KMS-11 (cell line): Measurements from ENCODE around the gene GRK3.
"Not testable (repeated sequence)": the region's sequence is repeated elsewhere in the genome, so short reads cannot be mapped to it uniquely, and the experiment has no call there.

Source experiments
- H2AFZ ChIP-seq: fragments of 200-600 bp; sonication (generic); 2 replicates; pipeline ENCODE4 v1.6.1; 2016; ENCODE audit warnings: antibody characterized with exemption, mixed run types, low read depth
- H3K27ac ChIP-seq: fragments of 200-600 bp; sonication (generic); 2 replicates; pipeline ENCODE4 v1.6.1; 2016; ENCODE audit warnings: mild to moderate bottlenecking, mixed run types
- H3K27me3 ChIP-seq: fragments of 200-600 bp; sonication (generic); 2 replicates; pipeline ENCODE4 v1.6.1; 2017; ENCODE audit warnings: mild to moderate bottlenecking, low read depth, mixed run types, moderate library complexity; ENCODE audit not compliant: insufficient read depth
- H3K36me3 ChIP-seq: fragments of 200-600 bp; sonication (generic); 2 replicates; pipeline ENCODE4 v1.6.1; 2017; ENCODE audit warnings: mild to moderate bottlenecking, mixed run types; ENCODE audit not compliant: insufficient read depth
- H3K4me1 ChIP-seq: fragments of 200-600 bp; sonication (generic); 2 replicates; pipeline ENCODE4 v1.6.1; 2016; ENCODE audit warnings: mild to moderate bottlenecking, low read depth, mixed run types; ENCODE audit not compliant: poor library complexity, severe bottlenecking
- H3K4me2 ChIP-seq: fragments of 200-600 bp; sonication (generic); 2 replicates; pipeline ENCODE4 v1.7.0; 2016; ENCODE audit warnings: mild to moderate bottlenecking, mixed run types
- H3K4me3 ChIP-seq: fragments of 200-600 bp; sonication (generic); IDR thresholded peaks from 2 replicates; pipeline ENCODE4 v1.6.1; 2017; ENCODE audit warnings: low read depth, low read length, mixed read lengths; ENCODE audit not compliant: insufficient read depth
- H3K79me2 ChIP-seq: fragments of 200-600 bp; sonication (generic); 2 replicates; pipeline ENCODE4 v1.6.1; 2016; ENCODE audit warnings: low read depth, mixed run types; ENCODE audit not compliant: insufficient read depth
- H3K9ac ChIP-seq: fragments of 200-600 bp; sonication (generic); 2 replicates; pipeline ENCODE4 v1.6.1; 2016; ENCODE audit warnings: mild to moderate bottlenecking, mixed run types
- H4K20me1 ChIP-seq: fragments of 200-600 bp; sonication (generic); 2 replicates; pipeline ENCODE4 v1.6.1; 2016; ENCODE audit warnings: mild to moderate bottlenecking, mixed run types; ENCODE audit not compliant: insufficient read depth
- TF ChIP-seq, protein P1 (sequence below): fragments of 200-600 bp; sonication (generic); conservative IDR thresholded peaks from 2 replicates; pipeline ENCODE4 v1.6.1; 2017; ENCODE audit warnings: low read depth, mild to moderate bottlenecking, antibody characterized with exemption, low read length, moderate library complexity, mixed read lengths

Gene GRK3

DNA sequence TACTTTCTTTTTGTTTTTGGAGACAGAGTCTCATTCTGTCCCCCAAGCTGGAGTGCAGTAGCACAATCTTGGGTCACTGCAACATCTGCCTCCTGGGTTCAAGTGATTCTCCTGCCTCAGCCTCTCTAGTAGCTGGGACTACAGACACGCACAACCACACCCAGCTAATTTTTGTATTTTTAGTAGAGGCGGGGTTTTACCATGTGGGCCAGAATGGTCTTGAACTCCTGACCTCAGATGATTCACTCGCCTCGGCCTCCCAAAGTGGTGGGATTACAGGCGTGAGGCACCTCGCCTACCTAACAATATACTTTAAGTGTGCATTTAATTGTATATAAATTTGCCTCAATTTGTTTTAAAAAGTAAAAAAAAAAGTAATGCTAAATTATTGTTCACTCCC lies 38.4 kb downstream of the GRK3 start:
- no peaks in the 10 kb centered on the region for H3K36me3 ChIP-seq
- no peak overlapping the region for H3K4me2 ChIP-seq
- no peaks in the 10 kb centered on the region for H4K20me1 ChIP-seq
- H3K27me3 ChIP-seq = no peaks in the 10 kb centered on the region
- no peak overlapping the region for H2AFZ ChIP-seq
- H3K79me2 ChIP-seq = no peaks in the 10 kb centered on the region
- H3K4me3 ChIP-seq = no peak overlapping the region
- H3K27ac ChIP-seq = no peak overlapping the region
- TF ChIP-seq, protein P1, sequence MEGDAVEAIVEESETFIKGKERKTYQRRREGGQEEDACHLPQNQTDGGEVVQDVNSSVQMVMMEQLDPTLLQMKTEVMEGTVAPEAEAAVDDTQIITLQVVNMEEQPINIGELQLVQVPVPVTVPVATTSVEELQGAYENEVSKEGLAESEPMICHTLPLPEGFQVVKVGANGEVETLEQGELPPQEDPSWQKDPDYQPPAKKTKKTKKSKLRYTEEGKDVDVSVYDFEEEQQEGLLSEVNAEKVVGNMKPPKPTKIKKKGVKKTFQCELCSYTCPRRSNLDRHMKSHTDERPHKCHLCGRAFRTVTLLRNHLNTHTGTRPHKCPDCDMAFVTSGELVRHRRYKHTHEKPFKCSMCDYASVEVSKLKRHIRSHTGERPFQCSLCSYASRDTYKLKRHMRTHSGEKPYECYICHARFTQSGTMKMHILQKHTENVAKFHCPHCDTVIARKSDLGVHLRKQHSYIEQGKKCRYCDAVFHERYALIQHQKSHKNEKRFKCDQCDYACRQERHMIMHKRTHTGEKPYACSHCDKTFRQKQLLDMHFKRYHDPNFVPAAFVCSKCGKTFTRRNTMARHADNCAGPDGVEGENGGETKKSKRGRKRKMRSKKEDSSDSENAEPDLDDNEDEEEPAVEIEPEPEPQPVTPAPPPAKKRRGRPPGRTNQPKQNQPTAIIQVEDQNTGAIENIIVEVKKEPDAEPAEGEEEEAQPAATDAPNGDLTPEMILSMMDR = no peak
- H3K9ac ChIP-seq = no peak overlapping the region
- H3K4me1 ChIP-seq = peaks cover 5% of the 10 kb centered on the region

DNA sequence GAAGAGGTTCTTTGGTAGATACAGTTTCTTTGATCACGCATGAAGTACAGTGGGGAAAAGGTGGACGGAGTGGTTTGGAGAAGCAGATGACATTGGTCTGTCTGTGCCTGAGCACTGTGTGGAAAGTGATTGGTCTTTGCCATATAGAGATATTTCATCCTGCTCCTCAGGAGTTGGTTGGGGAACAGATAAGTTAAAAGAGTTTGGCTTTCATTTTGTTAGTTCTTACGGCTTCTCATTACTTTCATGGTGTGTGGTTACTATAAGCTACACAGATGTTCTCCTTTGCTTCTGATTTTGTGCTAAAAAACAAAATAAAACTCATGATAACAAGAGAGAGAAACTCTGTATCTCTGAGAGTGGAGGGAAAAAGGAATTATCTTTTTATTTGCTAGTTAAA lies 40.7 kb downstream of the GRK3 start:
- not testable (repeated sequence) for H4K20me1 ChIP-seq, H3K4me1 ChIP-seq, H3K4me3 ChIP-seq, H3K79me2 ChIP-seq, H3K36me3 ChIP-seq, H2AFZ ChIP-seq, H3K27ac ChIP-seq, H3K4me2 ChIP-seq, H3K27me3 ChIP-seq, H3K9ac ChIP-seq

DNA sequence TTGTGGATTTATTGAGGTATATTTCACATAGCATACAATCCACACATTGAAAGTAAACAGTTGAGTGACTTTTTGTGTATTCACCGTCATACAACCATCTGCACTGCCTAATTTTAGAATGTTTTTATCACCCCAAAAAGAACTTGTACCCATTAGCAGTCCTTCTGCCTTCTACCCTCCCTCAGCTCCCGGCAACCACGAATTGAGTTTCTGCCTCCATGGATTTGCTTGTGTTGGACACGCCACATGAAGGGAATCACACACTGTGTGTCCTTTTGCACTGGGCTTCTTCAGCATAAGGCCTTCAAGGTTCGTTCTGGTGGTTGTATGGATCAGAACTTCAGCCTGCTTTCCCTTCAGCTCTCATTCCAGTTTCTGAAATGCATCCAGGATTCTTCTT lies 41.1 kb downstream of the GRK3 start:
- not testable (repeated sequence) for H3K79me2 ChIP-seq, H2AFZ ChIP-seq, H3K36me3 ChIP-seq, H3K4me1 ChIP-seq, H3K4me2 ChIP-seq, H3K27ac ChIP-seq, H3K4me3 ChIP-seq, H4K20me1 ChIP-seq, H3K9ac ChIP-seq, H3K27me3 ChIP-seq

DNA sequence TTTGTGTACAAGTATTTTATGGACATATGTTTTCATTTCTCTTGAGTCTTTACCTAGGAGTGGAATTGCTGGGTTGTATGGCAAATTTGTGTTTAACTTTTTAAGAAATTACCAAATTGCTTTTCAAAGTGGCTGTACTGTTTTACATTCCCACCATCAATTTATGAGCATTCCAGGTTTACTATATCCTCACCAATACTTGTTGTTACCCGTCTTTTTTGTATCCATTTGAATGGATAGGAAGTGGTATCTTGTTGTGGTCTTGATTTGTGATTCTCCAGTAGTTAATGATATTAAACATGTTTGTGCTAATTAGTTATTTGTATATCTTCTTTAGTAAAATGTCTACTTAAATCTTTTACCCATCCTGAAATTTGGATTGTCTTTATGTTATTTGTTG lies 46.8 kb downstream of the GRK3 start:
- H3K27ac ChIP-seq, H3K27me3 ChIP-seq, H2AFZ ChIP-seq, H4K20me1 ChIP-seq, H3K79me2 ChIP-seq, H3K9ac ChIP-seq, H3K36me3 ChIP-seq, H3K4me2 ChIP-seq, H3K4me1 ChIP-seq, H3K4me3 ChIP-seq: not testable (repeated sequence)

DNA sequence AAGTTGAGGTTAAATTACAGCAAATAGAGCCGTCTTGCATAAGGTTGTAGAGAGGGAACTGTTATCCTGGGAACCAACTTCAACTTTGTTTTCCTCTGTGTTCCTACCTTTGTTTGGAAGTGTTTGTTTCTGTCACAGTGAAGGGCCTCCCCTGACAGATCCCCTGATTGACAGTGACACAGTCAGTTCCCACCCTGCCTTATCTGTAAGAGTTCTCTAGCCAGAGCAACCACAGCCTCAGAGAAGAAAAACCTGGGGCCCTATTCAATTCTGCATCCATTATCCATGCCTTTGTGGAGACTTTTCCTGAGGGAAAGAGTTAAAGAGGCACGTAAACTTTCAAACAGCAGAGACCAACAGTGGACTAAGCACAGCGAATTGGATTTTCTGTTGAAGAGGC lies 48.7 kb downstream of the GRK3 start:
- not testable (repeated sequence) for H3K4me3 ChIP-seq, H3K27ac ChIP-seq, H3K9ac ChIP-seq, H3K4me1 ChIP-seq, H3K36me3 ChIP-seq, H3K79me2 ChIP-seq, H4K20me1 ChIP-seq, H3K4me2 ChIP-seq, H2AFZ ChIP-seq, H3K27me3 ChIP-seq

DNA sequence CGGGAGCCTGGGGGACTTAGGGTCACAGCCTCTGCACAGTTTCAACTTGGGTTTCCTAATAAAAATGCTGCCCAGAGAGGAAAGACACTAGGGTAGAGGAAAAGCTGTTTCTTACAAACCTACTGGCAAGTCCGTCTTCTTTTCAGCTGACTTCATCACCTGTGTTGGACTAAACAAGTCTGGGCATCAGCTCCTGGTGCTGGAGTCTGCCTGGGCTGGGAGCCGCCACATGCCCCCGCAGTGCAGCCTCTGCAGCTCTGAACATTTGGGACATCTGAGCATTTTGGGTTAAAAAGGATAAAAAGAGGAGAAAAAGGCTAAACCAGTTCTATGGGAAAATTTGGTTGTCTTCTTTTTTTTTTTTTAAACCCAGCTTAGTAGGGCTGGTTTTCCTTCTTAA lies 49.1 kb downstream of the GRK3 start:
- not testable (repeated sequence) for H3K27ac ChIP-seq, H4K20me1 ChIP-seq, H3K4me3 ChIP-seq, H3K4me1 ChIP-seq, H3K4me2 ChIP-seq, H3K79me2 ChIP-seq, H2AFZ ChIP-seq, H3K36me3 ChIP-seq, H3K9ac ChIP-seq, H3K27me3 ChIP-seq

DNA sequence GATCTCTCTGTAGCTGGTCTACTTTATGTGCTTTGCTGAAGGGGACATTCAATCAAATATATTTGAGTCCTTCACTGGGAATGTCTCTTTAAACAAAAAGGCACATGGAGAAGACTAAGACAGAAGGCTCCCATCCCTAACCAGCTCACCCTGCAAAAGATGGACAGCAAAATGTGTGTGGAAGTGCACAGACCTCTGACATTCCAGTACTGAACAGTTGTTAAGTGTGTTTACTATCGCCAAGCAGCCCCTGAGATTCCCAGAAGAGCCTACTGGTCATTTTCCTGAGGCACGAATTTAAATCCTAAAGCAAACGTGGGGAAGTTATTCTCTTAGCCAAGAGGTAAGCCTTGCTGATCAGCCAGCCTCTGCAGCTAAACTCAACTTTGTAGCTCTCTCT lies 50.3 kb downstream of the GRK3 start:
- not testable (repeated sequence) for H3K4me1 ChIP-seq, H3K27me3 ChIP-seq, H3K4me3 ChIP-seq, H3K36me3 ChIP-seq, H3K9ac ChIP-seq, H3K4me2 ChIP-seq, H2AFZ ChIP-seq, H4K20me1 ChIP-seq, H3K79me2 ChIP-seq, H3K27ac ChIP-seq
